GM19043 (cell line): ENCODE data around the gene LTBP2.
"Not testable (repeated sequence)": the region's sequence is repeated elsewhere in the genome, so short reads cannot be mapped to it uniquely, and the experiment has no call there.

ENCODE experiments used
- ATAC-seq: cut with Tn5 transposase; IDR thresholded peaks from one replicate; pipeline ENCODE4 v1.9.1; 2021; ENCODE audit warnings: low read depth; ENCODE audit not compliant: unreplicated experiment

Gene LTBP2

GRCh38 chr14:74464785-74465184, 147.3 kb downstream of the LTBP2 start:
- ATAC-seq: no peak

DNA sequence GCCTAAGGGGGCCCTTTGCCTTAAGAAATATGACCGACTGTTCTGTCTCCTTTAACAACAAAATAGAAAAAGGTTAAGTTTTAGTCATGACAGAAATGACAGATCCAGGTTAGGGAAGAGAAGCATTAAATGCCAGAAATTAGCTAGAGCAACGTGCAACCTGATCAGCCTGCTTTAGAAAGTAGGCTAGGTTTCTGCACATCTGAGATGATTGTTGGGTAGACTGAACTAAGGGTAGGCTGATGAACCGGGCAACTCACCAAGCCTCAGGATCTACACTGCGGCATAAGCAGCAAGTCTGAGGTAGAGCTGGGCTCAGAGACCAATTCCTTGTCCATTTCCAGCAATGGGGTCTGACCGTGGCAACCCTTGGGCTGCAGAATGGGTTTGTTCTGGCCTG, 148.3 kb downstream of the LTBP2 start:
- ATAC-seq: no peak

DNA sequence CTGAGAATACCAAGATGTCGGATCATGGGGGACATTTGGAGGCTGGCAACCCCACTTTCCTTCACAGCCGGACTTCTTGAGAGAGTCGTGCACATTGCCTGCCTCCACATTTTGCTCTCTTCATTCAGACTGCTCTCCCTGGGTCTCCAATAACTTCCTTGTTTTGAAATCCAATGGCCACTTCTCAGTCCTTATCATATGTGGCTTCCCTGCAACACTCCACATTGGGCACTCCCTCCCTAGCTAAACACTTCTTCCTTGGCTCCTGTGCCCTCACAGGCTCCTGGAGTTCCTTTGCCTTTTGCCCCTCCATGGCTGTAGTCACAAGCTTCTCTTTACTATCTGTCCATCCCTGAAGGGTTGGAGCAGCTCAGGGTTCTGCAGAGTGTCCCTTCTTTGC, 149.0 kb downstream of the LTBP2 start:
- no peak for ATAC-seq

- no peak for ATAC-seq
These were observed 152.1 kb downstream of the LTBP2 start for GRCh38 chr14:74459976-74460375.

GRCh38 chr14:74459289-74459946, 152.6 kb downstream of the LTBP2 start:
- no peak for ATAC-seq

GRCh38 chr14:74457565-74457895, 154.5 kb downstream of the LTBP2 start:
- no peak for ATAC-seq

- ATAC-seq: no peak
These were observed 155.1 kb downstream of the LTBP2 start for GRCh38 chr14:74456684-74457564.

DNA sequence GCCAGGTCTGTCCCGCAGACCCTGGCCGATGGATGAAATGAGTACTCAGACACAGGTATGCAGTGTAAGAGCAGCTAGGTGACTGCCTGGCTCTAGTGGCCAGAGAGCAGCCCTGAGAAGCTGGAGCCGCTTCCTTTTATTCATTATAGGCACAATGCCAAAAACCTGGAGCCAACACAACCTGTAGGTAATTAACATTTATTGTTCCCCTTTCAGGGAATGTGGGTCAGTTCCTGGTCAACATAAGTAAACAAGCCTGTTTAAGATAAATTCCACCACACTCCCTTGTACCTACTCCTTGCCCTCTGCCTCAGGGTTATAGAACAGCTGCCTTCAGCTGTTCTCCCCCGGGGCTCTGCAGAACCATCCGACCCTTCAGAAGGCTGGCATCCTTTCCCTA, 157.6 kb downstream of the LTBP2 start:
- not testable (repeated sequence) for ATAC-seq
